ENCODE measurements around the gene CDC73. TPM values are rescaled to one million over a fixed set of nuclear protein-coding genes. Genes with fewer than 3 reads are reported as not detected.
A peak's percentile ranks its signal among the peaks of the same experiment; 100 is the strongest.
"Not testable (repeated sequence)": the region's sequence is repeated elsewhere in the genome, so short reads cannot be mapped to it uniquely, and the experiment has no call there.

The CDC73 gene
- total RNA-seq, 2 donors from 2014 or later: 61.2 to 62.8 TPM

DNA sequence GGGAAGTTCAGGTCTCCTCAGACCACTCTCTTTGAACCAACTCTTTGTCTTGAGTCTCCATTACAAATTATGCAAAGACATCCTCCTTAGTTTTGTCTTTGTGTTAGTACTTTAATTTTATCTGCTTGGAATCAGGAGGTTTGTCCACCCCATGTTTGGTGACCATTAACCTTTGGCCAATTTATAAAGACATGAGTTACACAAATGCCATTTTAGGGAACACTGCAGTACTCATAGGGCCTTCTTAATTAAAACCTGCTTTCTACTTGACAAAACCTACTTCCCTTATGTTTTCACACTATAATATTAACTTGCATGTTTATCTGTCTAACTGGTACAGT is 7.9 kb upstream of the CDC73 start:
- H3K4me3 ChIP-seq: no peak overlapping the region
- H3K27me3 ChIP-seq (replicated peaks; ENCODE audit: insufficient read depth): no peaks in the 10 kb centered on the region
- no peaks in the 10 kb centered on the region for H3K36me3 ChIP-seq
- TF ChIP-seq, protein P1, sequence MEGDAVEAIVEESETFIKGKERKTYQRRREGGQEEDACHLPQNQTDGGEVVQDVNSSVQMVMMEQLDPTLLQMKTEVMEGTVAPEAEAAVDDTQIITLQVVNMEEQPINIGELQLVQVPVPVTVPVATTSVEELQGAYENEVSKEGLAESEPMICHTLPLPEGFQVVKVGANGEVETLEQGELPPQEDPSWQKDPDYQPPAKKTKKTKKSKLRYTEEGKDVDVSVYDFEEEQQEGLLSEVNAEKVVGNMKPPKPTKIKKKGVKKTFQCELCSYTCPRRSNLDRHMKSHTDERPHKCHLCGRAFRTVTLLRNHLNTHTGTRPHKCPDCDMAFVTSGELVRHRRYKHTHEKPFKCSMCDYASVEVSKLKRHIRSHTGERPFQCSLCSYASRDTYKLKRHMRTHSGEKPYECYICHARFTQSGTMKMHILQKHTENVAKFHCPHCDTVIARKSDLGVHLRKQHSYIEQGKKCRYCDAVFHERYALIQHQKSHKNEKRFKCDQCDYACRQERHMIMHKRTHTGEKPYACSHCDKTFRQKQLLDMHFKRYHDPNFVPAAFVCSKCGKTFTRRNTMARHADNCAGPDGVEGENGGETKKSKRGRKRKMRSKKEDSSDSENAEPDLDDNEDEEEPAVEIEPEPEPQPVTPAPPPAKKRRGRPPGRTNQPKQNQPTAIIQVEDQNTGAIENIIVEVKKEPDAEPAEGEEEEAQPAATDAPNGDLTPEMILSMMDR (IDR thresholded peaks at IDR 0.05): no peak
- H3K9me3 ChIP-seq: no peaks in the 10 kb centered on the region
- ATAC-seq (ENCODE audit: insufficient number of reproducible peaks, low FRiP score, low read depth): no peak
- H3K4me1 ChIP-seq (ENCODE audit: control insufficient read depth in 1 of 2, low read depth in 2 of 2): peaks cover 0 to 4% of the 10 kb centered on the region in 2 donors
- H3K27ac ChIP-seq: no peak overlapping the region
- no peak for DNase-seq (ENCODE audit: low spot score)

GRCh38 chr1:193114485-193115095 is 7.2 kb upstream of the CDC73 start:
- no peak for ATAC-seq (ENCODE audit: insufficient number of reproducible peaks, low FRiP score, low read depth)
- Histone ChIP-seq H3K4me1 (ENCODE audit: control insufficient read depth in 1 of 2, low read depth in 2 of 2) (peaks cover 0 to 4% of the 10 kb centered on the region in 2 donors), H3K36me3 (no peaks in the 10 kb centered on the region), H3K4me3 (no peak overlapping the region), H3K27ac (no peak overlapping the region), H3K27me3 (replicated peaks; ENCODE audit: insufficient read depth) (no peaks in the 10 kb centered on the region), H3K9me3 (no peaks in the 10 kb centered on the region)
- no peak for DNase-seq (ENCODE audit: low spot score)
- TF ChIP-seq, protein P1 (IDR thresholded peaks at IDR 0.05): no peak

DNA sequence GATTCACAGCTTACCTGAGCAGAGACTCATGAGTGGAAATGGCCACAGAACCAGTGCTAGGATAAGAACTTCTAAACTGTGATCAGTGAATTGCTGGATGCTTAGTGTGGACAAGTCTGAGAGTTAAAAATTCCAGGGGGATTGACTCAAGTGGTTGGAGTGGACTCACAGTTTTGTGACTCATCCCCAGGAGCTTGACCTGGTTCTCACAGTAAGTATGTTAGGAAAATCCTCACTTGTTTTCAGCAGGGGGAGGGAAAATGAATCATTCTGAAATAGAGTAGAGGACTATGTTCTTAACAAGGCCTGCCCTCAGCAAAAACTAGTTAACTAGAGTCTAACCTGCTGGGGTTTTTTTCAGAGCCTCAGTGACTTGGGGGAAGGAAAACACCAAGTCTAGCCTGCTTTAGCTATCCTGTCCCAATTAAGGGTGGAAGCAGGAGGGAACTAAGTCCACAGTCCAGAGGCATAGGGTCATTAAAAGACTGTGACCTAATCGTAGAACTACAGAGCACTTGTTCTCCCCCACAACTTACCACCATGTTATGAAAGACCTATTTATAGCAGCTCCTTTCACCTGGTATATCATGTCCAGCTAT is 6.1 kb upstream of the CDC73 start:
- Histone ChIP-seq H3K4me3 (no peak overlapping the region), H3K27me3 (replicated peaks; ENCODE audit: insufficient read depth) (no peaks in the 10 kb centered on the region), H3K36me3 (no peaks in the 10 kb centered on the region), H3K27ac (peak overlapping the region; percentile 4 to 55), H3K9me3 (no peaks in the 10 kb centered on the region), H3K4me1 (ENCODE audit: control insufficient read depth in 1 of 2, low read depth in 2 of 2) (peaks cover 0 to 4% of the 10 kb centered on the region in 2 donors)
- ATAC-seq (ENCODE audit: insufficient number of reproducible peaks, low FRiP score, low read depth) (peak; percentile 90), DNase-seq (ENCODE audit: low spot score) (no peak)
- TF ChIP-seq, protein P1 (IDR thresholded peaks at IDR 0.05): no peak

- not testable (repeated sequence) for H3K36me3 ChIP-seq; H3K9me3 ChIP-seq; H3K4me1 ChIP-seq (ENCODE audit: control insufficient read depth in 1 of 2, low read depth in 2 of 2); H3K27me3 ChIP-seq (replicated peaks; ENCODE audit: insufficient read depth); DNase-seq (ENCODE audit: low spot score); ATAC-seq (ENCODE audit: insufficient number of reproducible peaks, low FRiP score, low read depth); H3K27ac ChIP-seq; H3K4me3 ChIP-seq
These were observed 4.7 kb upstream of the CDC73 start for GRCh38 chr1:193117167-193117566.

DNA sequence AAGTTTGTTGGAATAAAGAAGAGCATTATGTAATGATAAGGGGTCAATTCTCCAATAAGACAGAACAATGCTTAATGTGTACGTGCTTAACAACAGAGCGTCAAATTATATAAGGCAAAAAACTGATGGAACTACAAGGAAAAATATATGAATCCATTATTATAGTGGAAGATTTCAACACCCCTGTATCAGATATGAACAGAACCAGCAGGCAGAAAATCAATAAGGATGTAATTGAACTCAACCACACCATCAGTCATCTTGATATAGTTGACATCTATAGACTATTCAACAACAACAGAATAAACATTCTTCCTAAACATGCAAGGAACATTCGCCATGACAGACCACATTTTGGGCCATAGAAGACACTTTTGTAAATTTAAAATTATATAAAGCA is 3.6 kb upstream of the CDC73 start:
- H3K4me1 ChIP-seq (ENCODE audit: control insufficient read depth in 1 of 2, low read depth in 2 of 2): peaks cover 4 to 7% of the 10 kb centered on the region in 2 donors
- no peak overlapping the region for H3K27ac ChIP-seq
- H3K4me3 ChIP-seq: no peak overlapping the region
- H3K36me3 ChIP-seq: no peaks in the 10 kb centered on the region
- H3K9me3 ChIP-seq: no peaks in the 10 kb centered on the region
- ATAC-seq (ENCODE audit: insufficient number of reproducible peaks, low FRiP score, low read depth) (no peak), DNase-seq (ENCODE audit: low spot score) (no peak)
- TF ChIP-seq, protein P1 (IDR thresholded peaks at IDR 0.05): no peak
- H3K27me3 ChIP-seq (replicated peaks; ENCODE audit: insufficient read depth): no peaks in the 10 kb centered on the region
